HG03039 (cell line): ENCODE results near the gene CDC14B.
"Not testable (repeated sequence)": the region's sequence is repeated elsewhere in the genome, so short reads cannot be mapped to it uniquely, and the experiment has no call there.

Source experiments
- ATAC-seq: cut with Tn5 transposase; IDR thresholded peaks from one replicate; pipeline ENCODE4 v1.9.1; 2021; ENCODE audit warnings: mild to moderate bottlenecking, moderate library complexity; ENCODE audit not compliant: unreplicated experiment

CDC14B gene

DNA sequence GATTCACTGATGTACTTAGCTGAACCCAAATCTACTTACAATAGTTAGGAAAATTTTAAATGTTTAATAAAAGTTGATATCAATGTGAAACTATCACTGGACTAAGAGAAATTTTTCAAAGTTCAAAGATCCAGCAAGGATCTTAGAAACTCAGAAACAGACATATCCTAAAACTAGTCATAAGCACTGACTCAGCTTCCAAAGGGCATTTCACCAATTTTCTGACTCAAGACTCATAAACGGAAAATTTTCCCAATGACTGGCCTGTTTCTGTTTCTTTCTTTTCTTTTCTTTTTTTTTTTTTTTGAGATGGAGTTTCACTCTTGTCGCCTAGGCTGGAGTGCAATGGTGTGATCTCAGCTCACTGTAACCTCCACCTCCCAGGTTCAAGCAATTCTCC lies 66.6 kb downstream of the CDC14B start:
- ATAC-seq = no peak

DNA sequence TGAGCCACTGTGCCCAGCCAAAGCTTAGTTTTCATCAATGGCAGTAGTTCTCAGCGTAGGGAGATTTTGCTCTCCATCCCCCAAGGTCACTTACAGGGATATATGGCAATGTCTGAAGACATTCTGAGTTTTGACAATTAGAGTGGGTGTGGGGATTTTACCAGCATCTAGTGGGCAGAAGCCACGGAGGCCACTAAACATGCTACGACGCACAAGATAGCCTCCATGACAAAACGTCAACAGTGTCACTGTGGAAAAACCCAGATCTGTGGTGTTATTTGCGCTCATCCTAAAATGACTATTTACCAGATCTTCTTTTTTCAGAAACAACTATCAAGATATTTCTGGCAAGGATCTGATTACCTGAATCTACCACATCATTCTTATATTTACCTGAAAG lies 68.2 kb downstream of the CDC14B start:
- no peak for ATAC-seq

DNA sequence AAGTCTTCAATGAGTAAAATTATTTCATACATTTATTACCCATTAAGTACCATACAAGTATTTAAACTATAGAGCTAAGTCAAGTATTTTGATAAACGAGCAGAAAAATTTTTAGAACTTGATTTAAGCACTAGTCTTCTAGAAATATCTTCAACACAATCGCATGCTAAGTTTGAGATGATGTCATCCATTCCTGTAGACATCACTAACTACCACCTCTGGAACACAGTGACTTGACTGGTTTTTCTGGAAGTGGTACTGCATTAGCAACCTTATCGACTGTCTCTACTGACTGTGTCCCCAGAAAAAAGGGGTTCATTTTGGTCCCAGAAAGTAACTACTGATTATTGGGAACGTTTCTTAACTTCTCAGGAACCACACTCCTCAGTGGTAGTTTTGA lies 69.0 kb downstream of the CDC14B start:
- ATAC-seq = no peak

DNA sequence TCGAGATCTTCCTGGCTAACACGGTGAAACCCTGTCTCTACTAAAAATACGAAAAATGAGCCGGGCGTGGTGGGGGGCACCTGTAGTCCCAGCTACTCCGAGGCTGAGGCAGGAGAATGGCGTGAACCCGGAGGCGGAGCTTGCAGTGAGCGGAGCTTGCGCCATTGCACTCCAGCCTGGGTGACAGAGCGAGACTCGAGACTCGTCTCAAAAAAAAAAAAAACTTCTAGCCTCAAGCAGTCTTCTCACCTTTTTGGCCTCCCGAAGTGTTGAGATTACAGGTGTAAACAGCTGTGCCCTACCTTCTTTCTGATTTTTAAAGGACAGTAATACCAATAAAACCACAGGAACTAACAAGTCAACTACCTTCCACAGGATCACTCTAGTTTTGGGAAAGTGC lies 76.5 kb downstream of the CDC14B start:
- ATAC-seq = not testable (repeated sequence)

DNA sequence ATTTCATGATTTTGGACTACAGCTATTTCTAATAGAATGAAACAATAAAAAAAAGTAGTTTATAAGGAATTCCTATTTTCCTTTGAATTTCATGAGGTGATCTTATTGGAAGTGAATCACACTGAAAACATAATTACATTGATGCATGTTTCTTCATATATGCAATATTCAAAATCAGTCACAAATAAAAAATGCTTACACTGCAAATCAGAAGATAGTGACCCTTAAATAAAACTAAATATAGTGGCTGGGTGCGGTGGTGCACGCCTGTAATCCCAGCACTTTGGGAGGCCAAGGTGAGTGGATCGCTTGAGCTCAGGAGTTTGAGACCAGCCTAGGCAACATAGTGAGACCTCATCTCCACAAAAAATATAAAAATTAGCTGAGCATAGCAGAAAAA lies 79.5 kb downstream of the CDC14B start:
- ATAC-seq = no peak

DNA sequence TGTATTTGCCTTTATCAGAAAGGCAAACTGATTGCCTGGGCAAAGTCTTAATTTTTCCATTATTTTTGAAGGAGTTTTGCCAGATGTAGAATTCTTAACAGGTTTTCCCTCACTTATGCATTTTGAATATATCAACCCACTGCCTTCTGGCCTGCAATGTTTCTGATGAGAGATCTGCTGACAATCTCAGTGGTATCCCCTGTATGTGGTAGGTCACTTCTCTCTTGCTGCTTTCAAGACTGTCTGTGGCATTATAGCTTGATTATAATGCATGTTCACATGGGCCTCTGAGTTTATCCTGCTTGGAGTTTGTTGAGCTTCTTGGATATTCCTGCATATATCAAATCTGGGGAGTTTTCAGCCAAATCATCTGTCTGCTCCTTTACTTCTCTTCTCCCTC lies 87.5 kb downstream of the CDC14B start:
- ATAC-seq = no peak

DNA sequence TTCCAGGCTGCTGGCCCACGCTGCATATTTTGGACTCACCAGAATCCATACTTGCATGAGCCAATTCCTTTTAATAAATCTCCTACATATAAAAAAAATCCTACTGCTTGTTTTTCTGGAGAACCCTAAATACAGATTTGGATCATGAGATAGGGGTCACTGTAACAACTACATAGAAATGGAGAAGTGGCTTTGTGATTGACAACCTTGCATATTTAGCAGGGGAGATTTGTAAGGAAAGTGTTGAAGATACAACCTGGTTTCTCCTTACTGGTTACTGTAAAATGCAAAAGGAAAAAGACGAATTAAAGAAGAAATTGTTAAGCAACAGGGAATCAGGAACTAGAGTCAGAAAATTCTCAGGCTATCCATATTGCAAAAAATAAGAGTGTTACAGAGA lies 94.9 kb downstream of the CDC14B start:
- ATAC-seq = no peak

DNA sequence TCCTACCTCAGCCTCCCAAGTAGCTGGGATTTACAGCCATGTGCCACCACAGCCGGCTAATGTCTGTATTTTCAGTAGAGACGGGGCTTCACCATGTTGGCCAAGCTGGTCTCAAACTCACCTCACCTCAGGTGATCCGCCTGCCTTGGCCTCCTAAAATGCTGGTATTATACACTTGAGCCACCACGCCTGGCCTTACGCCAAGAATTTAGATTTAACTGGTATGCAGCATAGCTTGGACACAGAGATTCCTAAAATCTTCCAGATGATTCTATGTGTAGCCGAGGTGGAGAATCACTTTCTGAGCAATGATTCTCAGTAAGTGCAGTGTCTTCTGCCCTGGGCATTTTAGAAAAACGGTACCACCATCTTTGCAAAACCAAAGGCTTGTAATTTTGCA lies 95.6 kb downstream of the CDC14B start:
- no peak for ATAC-seq

DNA sequence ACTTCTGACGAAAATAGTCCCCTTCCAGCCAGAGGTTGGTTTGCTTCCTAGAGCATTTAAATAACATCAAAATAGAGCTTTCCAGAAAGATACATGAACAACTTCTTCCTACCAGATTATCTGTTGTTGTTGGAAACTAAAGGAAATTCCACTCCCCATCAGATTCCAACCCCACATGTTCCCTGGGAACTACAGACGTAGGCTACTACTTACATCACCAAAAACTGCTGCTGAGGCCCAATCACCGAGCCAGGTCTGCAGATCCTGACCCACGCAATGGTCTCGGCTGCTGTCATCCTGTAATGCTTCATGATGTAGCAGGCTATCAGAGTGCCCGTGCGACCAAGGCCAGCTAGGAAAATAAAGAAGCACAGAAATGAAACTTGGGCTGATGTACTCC lies 96.3 kb downstream of the CDC14B start:
- ATAC-seq = no peak

DNA sequence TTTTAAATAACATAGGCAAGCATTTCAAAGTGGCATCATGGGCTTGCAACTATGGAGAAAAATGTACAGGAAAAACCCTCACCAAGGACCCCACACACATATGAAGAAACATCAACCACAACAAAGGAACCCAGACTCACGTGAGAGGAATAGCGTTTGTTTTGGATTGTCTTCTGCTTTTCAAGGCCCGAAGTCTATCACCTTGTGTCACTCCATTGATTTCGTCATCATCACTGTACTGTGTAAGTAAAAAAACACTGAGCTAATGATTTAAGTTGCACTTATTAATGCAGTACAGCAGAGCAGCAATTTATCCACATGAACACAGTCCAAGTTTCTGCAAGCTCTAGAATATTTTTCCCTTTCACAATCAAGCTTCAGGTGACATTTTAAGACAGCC lies 97.3 kb downstream of the CDC14B start:
- no peak for ATAC-seq

DNA sequence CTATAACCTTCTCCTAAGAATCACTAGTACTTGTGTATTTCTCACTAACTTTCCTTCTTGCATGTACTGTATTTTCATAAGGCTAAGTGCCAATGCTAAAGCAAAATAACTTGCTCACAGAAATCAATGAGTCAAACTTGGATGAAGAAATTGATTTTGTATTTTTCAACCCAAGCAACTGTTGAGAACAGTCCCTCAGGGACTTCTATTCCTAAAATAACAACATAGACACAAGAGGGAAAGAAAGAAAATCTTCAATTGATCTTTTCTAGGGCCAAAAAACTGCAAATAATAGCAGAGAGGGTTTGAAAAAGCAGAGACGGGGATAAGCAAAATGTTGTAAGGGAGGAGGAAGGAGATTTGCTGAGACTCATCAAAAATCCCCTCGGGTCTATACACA lies 99.9 kb downstream of the CDC14B start:
- no peak for ATAC-seq

DNA sequence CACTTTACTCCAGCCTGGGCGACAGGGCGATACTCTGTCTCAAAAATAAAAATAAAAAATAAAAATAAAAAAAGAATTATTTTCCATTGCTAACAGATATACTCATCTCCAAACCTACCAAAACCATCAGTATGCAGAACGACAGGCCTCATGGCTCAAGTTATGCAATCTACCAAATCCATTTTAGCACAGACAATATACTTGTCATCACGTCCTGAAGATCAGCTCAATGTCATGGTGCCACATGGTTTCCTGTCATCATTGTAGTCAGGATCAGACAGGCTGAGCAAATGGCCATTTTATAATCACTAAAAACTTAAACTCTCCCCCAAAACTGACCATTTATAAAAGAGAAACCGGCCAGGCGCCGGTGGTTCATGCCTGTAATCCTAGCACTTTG lies 100.5 kb downstream of the CDC14B start:
- no peak for ATAC-seq

DNA sequence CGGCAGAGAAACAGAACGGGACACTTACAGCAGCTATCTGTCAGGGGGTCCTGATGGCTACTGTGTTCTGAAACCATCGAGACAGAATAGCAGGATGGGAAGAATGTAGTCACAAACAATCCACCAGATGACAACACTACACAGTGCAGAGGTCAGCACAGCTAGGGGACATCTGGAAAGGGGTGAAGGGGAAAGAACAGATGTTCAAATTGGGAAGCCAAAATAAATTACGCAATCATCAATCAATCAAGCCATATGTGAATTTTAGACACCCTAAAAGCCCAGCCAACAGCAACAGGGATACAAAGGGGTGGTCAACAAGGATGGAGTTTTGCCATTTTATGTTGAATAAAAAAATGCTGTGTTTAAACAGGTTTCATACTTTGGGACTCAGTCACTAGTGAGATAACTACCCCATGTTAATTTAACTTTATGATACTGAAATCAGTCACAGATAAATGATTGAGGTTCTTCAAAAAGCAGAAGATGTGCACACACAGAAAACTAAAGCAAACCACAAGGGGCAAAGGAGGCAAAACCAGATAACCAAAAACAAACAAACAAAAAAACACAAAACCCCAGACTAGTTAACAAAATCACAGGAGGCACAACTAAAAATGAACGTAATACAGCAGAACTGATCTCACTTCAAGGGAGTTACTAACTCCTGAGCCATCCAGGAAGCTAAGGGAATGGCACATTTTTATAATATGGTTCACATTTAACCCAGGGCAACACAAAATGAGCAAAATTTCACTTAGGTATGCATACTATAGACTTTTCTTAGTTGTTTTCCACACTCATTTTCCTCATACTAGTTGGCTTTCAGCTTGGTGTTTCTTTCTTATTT lies 103.8 kb downstream of the CDC14B start:
- no peak for ATAC-seq

DNA sequence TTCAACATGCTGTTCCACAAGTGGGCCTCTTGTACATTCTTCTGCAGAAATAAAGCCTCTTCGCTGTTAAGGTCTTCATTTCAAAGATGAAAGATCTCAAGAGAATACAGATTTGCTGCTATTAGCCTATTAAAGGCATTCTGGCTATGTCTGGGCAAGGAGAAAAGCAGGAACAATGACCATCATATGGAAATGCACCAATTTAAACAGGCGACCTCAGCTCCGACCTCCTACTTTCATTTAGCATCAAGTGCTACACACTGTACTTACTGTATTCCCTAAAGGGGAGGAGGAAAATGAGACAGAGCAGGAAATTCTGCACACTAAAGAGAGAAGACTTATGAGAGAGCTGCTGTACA lies 104.9 kb downstream of the CDC14B start:
- ATAC-seq = no peak

DNA sequence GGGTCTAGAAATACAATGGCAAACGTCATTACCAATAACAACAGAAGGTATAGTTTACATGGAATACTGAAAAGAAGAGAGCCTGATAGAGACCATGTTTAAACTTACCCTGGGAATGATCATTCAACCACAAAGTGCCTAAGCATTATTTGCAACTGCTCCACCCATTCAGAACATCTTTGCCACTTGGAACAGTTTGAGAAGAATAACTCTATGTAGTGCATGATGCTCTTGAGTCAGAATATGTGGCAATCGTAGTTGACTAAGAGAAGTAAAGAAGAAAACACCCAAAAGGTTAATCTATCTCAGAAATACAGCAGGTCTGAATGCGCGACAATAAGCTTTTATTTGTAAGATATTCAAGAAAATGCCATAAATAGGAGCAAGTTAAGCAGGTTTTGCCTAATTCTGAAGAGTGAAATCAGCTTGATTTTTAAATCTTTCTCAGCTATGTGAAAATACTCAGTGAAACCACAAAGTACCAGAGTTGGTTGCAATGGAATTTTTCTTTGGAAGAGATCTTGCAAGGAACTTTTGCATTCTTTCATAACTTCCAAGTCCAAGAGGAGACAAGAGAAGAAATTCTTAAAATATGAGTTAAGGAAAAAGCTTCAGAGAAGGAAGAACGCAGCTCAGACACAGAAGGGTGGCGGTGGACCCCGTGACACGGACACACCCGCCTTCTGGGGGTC lies 105.4 kb downstream of the CDC14B start:
- ATAC-seq = no peak

DNA sequence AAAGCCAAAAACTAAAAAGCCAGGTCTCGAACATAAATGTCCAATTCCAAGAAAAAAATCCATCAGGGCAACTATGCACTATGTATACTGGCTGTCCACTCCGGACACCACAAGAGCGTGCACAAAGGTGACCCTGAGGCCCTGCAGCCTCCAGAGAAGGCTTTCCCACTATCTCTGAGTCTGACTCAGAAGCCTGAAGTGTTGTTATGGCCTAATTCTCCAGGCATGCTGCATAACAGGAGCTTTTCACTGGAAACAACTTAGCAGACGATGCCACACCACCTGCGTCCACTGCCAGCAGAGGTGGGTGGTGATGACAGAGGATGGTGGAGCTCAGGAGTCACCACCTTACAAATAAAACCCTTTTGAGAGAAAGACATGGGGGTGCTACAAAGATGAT lies 106.0 kb downstream of the CDC14B start:
- no peak for ATAC-seq

DNA sequence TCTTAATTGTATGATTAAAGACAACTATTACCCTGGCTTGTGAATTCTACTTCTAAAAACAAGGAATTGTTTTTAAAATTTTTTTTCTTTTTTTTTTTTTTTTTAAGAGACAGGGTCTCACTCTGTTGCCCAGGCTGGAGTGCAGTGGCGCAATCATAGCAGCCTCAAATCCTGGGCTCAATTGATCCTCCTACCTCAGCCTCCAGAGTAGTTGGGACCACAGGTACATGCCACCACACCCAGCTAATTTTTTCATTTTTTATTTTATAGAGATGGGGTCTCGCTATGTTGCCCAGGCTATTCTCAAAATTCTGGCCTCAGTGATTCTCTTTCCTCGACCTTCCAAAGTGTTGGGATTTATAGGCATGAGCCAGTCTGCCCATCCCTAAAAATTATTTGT lies 107.4 kb downstream of the CDC14B start:
- no peak for ATAC-seq

DNA sequence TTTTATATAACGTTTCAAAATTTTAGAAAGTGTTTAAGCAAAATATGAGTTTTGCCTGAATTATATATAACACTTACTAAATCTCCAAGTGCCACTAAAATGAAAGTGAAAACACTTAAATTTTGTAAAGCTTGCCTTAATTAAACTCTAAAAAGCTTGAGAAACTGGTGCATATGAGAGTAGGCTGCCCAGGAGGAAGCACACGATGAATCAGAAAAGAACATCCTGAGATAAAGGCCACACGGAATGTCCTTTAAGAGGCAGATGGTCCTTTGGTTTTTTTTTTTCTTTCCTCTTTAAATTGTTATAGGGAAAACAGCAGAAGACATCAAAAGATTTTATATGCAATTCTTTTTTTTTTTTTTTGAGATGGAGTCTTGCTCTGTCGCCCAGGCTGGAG lies 109.4 kb downstream of the CDC14B start:
- no peak for ATAC-seq

DNA sequence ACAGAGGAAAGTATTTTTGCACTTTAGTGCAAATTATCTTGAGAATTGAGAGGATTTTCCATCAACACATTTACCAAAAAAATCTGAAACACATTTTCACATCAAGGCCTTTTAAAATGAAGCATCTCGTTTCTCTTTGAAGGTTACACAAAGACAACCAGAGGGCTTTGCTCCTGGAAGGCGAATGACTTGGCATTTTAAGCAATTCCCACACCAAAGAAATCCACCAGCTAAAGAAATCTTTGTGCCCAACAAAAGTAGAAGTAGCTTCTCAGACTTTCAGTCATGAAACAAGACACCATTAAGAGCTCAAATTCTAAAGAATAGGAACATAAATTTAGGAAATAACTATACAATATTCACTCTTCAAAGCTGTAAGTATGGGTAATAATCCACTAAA lies 109.8 kb downstream of the CDC14B start:
- ATAC-seq = no peak

DNA sequence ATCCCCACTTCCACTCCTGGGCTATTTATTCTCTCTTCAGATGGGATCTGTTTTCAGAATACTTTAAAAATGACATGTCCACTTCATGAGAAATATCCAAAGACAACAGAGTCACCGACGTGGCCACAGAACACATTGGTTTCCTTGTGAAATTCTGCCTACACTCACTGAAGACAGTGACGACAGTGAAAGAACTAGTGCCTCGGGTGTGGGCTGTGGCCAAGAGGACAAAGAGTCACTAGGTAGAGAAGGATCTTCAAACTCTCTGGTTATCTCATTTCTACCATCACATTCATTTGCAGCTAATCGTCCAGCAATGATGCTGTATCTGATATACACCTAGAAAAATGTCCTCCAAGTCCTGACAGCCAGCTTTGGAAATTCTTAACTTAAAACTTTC lies 110.6 kb downstream of the CDC14B start:
- ATAC-seq = no peak

DNA sequence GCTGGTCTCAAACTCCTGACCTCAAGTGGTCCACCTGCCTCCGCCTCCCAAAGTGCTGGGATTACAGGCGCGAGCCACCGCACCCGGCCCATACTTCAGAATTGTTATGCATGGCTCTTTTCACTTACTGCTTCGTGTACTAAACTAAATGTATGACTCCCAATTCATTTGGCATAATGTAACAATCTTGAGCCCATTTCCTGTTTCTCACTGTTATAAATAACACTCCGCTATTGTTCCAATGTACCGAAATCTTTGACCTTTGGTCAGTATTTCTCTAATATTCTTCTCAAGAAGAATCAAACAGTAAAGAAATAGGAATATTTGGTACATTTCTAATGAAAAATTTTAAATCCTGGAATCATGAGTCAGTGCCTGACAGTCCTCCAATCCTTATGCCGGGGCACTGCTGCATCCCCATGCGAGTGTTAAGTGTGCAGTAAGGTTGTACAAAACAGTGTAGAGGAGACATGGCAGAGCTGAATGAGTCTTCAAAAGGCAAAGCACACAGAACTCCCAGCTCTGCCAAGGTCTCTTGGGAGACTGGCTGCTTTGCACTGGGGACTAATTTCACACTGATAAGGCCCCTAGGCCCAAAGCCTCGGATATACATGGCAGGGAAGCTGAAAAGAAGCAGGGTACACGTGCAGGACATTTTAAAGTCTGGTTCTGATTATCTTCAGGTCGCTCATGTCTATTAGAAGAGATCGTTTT lies 111.3 kb downstream of the CDC14B start:
- no peak for ATAC-seq
